ENCODE measurements around the gene PDE10A.

The PDE10A gene

DNA sequence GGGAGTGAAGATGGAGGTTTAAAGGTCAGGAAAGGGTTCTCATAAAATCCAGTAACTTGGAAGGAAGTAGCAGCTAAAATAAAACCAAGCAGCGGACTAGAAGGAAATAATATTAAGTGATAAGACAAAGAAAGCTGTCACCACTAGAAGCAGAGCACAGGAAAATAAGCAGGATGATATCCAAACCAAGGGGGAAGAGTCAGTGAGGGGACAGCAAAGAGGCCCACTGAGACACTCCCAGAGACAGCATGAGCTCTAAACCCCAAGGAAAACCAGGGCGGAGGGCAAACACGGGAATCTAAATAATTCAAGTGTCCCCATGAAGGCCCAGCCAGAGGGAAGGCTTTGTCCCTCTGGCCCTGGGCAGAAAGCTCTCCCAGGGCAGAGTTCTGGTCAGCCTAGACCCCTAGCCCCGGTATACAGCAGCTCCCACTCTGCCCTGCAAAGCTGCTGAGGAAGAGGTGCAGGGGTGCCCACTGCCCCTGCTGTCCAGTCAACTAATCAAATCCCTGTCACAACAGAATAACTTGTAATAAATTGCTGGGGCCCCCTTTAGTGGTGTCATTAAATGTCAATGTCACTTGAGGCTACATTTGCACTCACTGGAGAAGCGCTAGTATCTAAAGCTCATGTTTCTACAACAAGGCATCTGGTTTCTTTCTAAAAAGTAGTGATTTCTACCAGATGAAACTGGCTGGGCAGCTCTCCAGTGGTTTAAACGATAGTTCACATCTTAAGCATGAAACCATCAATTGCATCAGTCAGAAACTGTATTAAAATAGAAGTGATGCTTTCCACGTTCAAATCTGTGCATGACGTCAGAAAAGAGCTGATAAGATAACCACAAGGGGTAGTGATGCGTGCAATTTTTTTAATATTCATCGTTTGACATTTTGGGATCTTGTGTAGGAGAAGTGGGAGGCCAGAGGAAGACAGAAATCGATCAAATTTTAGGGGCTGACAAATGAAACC lies 13.6 kb downstream of the PDE10A start:
- no peak for DNase-seq (ENCODE audit: low read depth in 1 of 2, low spot score in 1 of 2)
- TF ChIP-seq POLR2AphosphoS5 (IDR thresholded peaks at IDR 0.05; ENCODE audit: low read depth) (no peak), SPI1 (IDR thresholded peaks at IDR 0.05; ENCODE audit: borderline replicate concordance, low read depth) (no peak)
- TF ChIP-seq, protein P1, sequence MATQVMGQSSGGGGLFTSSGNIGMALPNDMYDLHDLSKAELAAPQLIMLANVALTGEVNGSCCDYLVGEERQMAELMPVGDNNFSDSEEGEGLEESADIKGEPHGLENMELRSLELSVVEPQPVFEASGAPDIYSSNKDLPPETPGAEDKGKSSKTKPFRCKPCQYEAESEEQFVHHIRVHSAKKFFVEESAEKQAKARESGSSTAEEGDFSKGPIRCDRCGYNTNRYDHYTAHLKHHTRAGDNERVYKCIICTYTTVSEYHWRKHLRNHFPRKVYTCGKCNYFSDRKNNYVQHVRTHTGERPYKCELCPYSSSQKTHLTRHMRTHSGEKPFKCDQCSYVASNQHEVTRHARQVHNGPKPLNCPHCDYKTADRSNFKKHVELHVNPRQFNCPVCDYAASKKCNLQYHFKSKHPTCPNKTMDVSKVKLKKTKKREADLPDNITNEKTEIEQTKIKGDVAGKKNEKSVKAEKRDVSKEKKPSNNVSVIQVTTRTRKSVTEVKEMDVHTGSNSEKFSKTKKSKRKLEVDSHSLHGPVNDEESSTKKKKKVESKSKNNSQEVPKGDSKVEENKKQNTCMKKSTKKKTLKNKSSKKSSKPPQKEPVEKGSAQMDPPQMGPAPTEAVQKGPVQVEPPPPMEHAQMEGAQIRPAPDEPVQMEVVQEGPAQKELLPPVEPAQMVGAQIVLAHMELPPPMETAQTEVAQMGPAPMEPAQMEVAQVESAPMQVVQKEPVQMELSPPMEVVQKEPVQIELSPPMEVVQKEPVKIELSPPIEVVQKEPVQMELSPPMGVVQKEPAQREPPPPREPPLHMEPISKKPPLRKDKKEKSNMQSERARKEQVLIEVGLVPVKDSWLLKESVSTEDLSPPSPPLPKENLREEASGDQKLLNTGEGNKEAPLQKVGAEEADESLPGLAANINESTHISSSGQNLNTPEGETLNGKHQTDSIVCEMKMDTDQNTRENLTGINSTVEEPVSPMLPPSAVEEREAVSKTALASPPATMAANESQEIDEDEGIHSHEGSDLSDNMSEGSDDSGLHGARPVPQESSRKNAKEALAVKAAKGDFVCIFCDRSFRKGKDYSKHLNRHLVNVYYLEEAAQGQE (IDR thresholded peaks at IDR 0.05; ENCODE audit: insufficient replicate concordance, low read depth), result no peak
- H3K27me3 ChIP-seq (ENCODE audit: insufficient read depth, poor library complexity, severe bottlenecking), result no peaks in the 10 kb centered on the region
- no peak overlapping the region for H3K27ac ChIP-seq (replicated peaks)
- no peak overlapping the region for H3K4me3 ChIP-seq (replicated peaks; ENCODE audit: insufficient read depth, low read length)

DNA sequence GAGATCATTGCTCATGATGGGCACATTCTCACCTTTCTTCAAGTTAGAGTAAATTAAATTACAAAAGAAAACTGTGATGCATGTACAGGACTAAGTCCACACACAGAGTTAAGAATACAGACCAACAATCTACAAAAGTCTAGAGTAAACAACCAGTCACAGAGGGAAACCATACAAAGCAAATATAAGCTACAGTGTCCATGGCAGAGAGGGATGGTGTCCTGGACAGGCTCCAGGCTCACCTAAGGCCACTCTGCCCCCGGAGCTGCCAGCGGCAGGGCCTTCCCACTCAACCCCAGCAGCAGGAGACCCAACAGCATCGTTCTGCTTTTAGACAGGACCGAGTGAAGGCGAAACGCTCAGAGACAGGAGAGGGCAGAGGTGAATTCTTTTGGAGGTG lies 16.0 kb downstream of the PDE10A start:
- H3K27ac ChIP-seq (replicated peaks), result no peak overlapping the region
- no peaks in the 10 kb centered on the region for H3K27me3 ChIP-seq (ENCODE audit: insufficient read depth, poor library complexity, severe bottlenecking)
- H3K4me3 ChIP-seq (replicated peaks; ENCODE audit: insufficient read depth, low read length), result no peak overlapping the region
- TF ChIP-seq, protein P2, sequence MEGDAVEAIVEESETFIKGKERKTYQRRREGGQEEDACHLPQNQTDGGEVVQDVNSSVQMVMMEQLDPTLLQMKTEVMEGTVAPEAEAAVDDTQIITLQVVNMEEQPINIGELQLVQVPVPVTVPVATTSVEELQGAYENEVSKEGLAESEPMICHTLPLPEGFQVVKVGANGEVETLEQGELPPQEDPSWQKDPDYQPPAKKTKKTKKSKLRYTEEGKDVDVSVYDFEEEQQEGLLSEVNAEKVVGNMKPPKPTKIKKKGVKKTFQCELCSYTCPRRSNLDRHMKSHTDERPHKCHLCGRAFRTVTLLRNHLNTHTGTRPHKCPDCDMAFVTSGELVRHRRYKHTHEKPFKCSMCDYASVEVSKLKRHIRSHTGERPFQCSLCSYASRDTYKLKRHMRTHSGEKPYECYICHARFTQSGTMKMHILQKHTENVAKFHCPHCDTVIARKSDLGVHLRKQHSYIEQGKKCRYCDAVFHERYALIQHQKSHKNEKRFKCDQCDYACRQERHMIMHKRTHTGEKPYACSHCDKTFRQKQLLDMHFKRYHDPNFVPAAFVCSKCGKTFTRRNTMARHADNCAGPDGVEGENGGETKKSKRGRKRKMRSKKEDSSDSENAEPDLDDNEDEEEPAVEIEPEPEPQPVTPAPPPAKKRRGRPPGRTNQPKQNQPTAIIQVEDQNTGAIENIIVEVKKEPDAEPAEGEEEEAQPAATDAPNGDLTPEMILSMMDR (IDR thresholded peaks at IDR 0.05; ENCODE audit: insufficient read depth, low read length), result no peak
- TF ChIP-seq GABPA (IDR thresholded peaks at IDR 0.05; ENCODE audit: low read depth), result no peak
- TF ChIP-seq, protein P1 (IDR thresholded peaks at IDR 0.05; ENCODE audit: insufficient replicate concordance, low read depth), result no peak
- DNase-seq (ENCODE audit: low read depth in 1 of 2, low spot score in 1 of 2), result no peak

DNA sequence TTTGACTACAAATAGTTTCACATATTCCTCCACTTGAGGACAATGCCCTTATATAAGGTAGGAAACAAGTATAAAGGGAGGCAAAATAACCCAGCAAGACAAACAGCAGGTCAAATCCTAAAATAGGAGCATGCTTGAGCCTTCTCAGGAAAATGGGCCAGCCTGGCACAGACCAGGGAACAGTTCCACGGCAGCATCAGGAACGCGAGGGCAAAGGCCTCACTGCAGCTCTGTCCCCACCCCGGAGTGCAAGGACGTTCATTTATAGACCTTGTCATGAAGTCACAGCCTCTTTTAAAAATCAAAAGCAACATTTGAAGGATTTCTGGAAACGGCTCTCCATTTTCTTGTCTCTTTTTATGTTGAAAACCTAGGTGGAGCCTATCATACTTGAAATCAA lies 17.1 kb downstream of the PDE10A start:
- H3K27me3 ChIP-seq (ENCODE audit: insufficient read depth, poor library complexity, severe bottlenecking), result no peaks in the 10 kb centered on the region
- TF ChIP-seq SPI1 (IDR thresholded peaks at IDR 0.05; ENCODE audit: borderline replicate concordance, low read depth) (no peak), GABPA (IDR thresholded peaks at IDR 0.05; ENCODE audit: low read depth) (no peak), POLR2AphosphoS5 (IDR thresholded peaks at IDR 0.05; ENCODE audit: low read depth) (no peak)
- TF ChIP-seq, protein P2 (IDR thresholded peaks at IDR 0.05; ENCODE audit: insufficient read depth, low read length), result no peak
- TF ChIP-seq, protein P1 (IDR thresholded peaks at IDR 0.05; ENCODE audit: insufficient replicate concordance, low read depth), result no peak
- H3K27ac ChIP-seq (replicated peaks), result no peak overlapping the region
- no peak for DNase-seq (ENCODE audit: low read depth in 1 of 2, low spot score in 1 of 2)
- no peak overlapping the region for H3K4me3 ChIP-seq (replicated peaks; ENCODE audit: insufficient read depth, low read length)

Data from HL-60 (cell line).